ENCODE measurements around the gene FRYL.
"Not testable (repeated sequence)": the region's sequence is repeated elsewhere in the genome, so short reads cannot be mapped to it uniquely, and the experiment has no call there.

Gene FRYL

DNA sequence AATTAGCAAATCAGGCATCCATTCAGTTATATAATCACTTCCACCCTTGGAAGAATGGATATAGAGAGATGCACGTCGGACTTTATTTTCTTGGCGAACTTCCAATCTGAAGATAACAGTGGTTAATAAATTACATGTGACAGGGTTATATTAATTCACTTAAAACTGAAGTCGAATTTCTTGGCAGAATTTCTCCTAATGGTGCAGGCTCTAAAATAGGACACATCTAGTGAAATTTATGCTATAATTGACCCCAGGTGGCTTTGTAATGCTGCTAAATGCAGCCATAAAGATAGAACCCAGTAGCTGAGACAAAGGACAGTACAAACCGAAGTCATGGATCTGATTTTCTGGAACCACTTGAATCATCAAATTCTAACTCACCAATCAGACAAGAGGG is 317.7 kb downstream of the FRYL start:
- in situ Hi-C loops (cut with HindIII; ENCODE audit: low sequenced_read_pairs), result no loop called here
- no peak for DNase-seq (ENCODE audit: low read depth)
- TF ChIP-seq, protein P1, sequence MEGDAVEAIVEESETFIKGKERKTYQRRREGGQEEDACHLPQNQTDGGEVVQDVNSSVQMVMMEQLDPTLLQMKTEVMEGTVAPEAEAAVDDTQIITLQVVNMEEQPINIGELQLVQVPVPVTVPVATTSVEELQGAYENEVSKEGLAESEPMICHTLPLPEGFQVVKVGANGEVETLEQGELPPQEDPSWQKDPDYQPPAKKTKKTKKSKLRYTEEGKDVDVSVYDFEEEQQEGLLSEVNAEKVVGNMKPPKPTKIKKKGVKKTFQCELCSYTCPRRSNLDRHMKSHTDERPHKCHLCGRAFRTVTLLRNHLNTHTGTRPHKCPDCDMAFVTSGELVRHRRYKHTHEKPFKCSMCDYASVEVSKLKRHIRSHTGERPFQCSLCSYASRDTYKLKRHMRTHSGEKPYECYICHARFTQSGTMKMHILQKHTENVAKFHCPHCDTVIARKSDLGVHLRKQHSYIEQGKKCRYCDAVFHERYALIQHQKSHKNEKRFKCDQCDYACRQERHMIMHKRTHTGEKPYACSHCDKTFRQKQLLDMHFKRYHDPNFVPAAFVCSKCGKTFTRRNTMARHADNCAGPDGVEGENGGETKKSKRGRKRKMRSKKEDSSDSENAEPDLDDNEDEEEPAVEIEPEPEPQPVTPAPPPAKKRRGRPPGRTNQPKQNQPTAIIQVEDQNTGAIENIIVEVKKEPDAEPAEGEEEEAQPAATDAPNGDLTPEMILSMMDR (IDR thresholded peaks at IDR 0.05; ENCODE audit: low read depth, low read length, missing control alignments), result no peak
- H3K4me3 ChIP-seq (ENCODE audit: low read depth, low read length), result no peak overlapping the region

DNA sequence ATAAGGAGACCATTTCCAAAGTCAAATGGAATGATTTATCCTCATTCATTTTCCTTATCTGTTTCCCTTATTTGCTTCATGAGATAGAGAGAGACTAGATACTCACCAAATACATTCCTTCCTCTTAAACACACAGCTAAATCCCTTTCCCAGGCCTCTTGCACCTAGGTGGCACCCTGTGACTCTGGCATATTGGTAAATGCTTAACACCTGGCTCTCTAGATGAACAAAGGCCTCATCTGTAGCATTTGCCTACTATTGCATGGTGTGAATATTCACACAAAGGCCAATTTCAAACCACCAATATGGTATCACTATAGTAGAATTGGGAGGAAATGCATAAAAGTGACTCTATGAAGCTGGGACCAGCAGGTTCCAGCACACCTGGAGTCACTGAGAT is 319.1 kb downstream of the FRYL start:
- in situ Hi-C loops (cut with HindIII; ENCODE audit: low sequenced_read_pairs), result no loop called here
- DNase-seq (ENCODE audit: low read depth), result no peak
- TF ChIP-seq, protein P1 (IDR thresholded peaks at IDR 0.05; ENCODE audit: low read depth, low read length, missing control alignments), result no peak
- no peak overlapping the region for H3K4me3 ChIP-seq (ENCODE audit: low read depth, low read length)

DNA sequence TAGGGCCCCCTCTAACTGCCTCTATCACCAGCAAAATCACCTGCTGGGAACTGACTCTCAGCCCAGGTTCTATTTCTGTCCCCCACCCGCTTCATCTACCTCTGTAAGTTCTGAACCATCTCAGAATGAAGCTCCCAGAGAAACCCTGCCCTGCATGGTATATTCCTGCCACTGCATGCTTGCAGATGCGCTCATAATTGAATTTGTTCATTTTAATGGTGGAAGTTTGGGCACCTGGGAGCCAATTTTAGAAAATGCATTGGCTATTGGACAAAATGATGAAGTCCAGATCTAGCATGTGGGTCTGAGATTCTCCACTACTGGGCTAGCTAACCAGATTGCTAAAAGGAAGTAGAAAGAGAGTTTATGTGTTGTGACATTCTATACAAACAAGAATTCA is 325.5 kb downstream of the FRYL start:
- TF ChIP-seq, protein P1 (IDR thresholded peaks at IDR 0.05; ENCODE audit: low read depth, low read length, missing control alignments), result no peak
- H3K4me3 ChIP-seq (ENCODE audit: low read depth, low read length), result no peak overlapping the region
- no peak for DNase-seq (ENCODE audit: low read depth)
- in situ Hi-C loops (cut with HindIII; ENCODE audit: low sequenced_read_pairs), result no loop called here

DNA sequence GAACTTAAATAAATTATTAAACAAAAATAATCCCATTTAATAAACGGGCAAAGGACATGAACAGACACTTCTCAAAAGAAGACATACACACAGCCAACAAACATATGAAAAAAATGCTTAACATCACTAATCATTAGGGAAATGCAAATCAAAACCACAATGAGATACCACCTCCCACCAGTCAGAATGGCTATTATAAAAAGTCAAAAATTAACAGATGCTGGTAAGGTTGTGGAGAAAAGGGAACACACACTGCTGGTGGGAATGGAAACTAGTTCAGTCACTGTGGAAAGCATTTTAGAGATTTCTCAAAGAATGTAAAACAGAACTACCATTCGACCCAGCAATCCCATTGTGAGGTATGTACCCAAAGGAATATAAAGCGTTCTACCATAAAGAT is 328.4 kb downstream of the FRYL start:
- DNase-seq (ENCODE audit: low read depth); H3K4me3 ChIP-seq (ENCODE audit: low read depth, low read length); in situ Hi-C loops (cut with HindIII; ENCODE audit: low sequenced_read_pairs): not testable (repeated sequence)

DNA sequence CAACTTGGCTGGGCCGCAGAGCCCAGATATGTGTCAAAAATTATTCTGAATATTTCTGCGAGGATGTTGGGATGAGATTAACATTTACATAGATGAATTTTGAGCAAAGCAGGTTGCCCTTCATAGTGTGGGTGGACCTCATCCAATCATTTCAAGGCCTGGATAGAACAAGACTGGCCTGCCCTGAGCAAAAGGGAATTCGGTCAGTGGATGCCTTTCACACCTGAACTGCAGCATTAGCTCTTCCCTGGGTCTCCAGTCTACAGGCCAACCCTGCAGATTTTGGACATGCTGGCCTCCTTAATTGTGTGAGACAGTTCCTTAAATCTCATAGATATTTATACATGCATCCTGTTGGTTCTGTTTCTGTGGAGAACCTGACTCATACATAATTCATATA is 329.3 kb downstream of the FRYL start:
- in situ Hi-C loops (cut with HindIII; ENCODE audit: low sequenced_read_pairs), result no loop called here
- TF ChIP-seq, protein P1 (IDR thresholded peaks at IDR 0.05; ENCODE audit: low read depth, low read length, missing control alignments), result no peak
- DNase-seq (ENCODE audit: low read depth), result no peak
- no peak overlapping the region for H3K4me3 ChIP-seq (ENCODE audit: low read depth, low read length)

DNA sequence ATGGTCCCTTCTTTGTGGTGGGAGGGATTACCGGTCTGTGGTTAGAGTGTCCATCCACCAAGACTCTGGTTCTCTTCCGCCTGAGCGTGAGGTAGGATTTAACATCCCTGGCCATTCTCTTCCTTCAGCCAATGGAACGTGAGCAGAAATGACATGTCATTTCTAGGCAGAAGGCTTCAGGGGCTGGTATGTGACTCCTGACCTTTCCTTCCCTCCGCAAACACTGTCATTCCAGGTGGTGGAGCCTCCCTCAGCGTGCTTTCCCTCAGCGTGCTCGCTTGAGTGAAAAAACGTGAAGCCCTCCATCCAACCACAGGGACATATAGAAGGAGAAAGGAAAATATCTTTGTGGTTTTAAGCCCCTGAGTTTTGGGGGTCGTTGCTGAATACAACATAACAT is 330.9 kb downstream of the FRYL start:
- DNase-seq (ENCODE audit: low read depth), result no peak
- TF ChIP-seq, protein P1 (IDR thresholded peaks at IDR 0.05; ENCODE audit: low read depth, low read length, missing control alignments), result no peak

More for the DNA sequence above, 330.9 kb downstream of the FRYL start:
- H3K4me3 ChIP-seq (ENCODE audit: low read depth, low read length), result no peak overlapping the region
- in situ Hi-C loops (cut with HindIII; ENCODE audit: low sequenced_read_pairs), result no loop called here

All from astrocyte of the cerebellum (primary cell).